GM10266 (cell line): ENCODE data around the gene GK.
"Not testable (repeated sequence)": the region's sequence is repeated elsewhere in the genome, so short reads cannot be mapped to it uniquely, and the experiment has no call there.

Source experiments
- DNase-seq: peaks from one replicate; pipeline ENCODE4 v3.0.0; 2012; ENCODE audit errors: extremely low spot score
- TF ChIP-seq, protein P1 (sequence below): IDR thresholded peaks from 2 replicates; pipeline ENCODE4 v1.5.1; 2012; ENCODE audit warnings: mild to moderate bottlenecking, low read depth; ENCODE audit not compliant: control insufficient read depth, insufficient read depth; ENCODE audit errors: missing control alignments

GK gene

DNA sequence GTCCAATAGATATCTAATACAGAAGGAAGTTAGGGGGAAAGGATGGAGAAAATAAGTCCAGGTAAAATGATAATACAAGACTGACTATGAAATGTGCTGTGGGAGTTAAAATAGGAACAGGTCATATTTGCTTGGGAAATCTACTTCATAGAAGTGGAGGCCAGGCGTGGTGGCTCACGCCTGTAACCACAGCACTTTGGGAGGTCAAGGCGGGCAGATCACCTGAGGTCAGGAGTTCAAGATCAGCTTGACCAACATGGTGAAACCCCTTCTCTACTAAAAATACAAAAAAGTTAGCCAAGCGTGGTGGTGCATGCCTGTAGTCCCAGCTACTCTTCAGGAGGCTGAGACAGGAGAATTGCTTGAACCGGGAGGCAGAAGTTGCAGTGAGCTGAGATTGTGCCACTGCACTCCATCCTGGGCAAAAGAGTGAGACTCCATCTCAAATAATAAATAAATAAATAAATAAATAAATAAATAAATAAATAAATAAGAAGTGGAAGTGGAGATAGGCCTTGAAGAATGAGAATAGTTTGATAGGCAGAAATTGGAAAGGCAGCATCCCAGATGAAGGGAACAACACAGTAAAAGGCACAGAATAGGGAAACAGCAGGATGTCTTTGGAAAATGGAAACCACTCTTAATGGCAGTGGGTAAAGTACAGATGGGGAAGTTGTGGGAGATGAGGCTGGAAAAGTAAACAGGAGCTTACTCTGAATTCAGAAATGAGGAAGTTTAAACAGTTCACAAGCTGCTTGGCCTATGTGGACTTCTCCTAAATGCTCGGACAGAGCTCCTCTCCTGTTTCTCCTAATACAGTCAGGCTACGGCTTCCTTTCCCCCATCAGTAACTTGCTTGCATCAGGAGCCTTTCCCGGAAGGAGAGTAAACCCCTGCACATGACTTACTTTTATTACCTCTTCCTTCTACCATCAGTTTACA, 15.1 kb upstream of the GK start:
- TF ChIP-seq, protein P1, sequence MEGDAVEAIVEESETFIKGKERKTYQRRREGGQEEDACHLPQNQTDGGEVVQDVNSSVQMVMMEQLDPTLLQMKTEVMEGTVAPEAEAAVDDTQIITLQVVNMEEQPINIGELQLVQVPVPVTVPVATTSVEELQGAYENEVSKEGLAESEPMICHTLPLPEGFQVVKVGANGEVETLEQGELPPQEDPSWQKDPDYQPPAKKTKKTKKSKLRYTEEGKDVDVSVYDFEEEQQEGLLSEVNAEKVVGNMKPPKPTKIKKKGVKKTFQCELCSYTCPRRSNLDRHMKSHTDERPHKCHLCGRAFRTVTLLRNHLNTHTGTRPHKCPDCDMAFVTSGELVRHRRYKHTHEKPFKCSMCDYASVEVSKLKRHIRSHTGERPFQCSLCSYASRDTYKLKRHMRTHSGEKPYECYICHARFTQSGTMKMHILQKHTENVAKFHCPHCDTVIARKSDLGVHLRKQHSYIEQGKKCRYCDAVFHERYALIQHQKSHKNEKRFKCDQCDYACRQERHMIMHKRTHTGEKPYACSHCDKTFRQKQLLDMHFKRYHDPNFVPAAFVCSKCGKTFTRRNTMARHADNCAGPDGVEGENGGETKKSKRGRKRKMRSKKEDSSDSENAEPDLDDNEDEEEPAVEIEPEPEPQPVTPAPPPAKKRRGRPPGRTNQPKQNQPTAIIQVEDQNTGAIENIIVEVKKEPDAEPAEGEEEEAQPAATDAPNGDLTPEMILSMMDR, result no peak
- no peak for DNase-seq

DNA sequence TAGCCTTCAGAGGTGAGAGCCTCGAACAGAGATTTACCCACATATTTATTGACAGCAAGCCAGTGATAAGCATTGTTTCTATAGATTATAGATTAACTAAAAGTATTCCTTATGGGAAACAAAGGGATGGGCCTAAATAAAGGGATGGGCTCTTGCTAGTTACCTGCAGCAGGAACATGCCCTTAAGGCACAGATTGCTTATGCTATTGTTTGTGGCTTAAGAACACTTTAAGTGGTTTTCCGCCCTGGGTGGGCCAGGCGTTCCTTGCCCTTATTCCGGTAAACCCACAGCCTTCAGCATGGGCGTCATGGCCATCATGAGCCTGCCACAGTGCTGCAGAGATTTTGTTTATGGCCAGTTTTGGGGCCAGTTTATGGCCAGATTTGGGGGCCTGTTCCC, 13.5 kb upstream of the GK start:
- not testable (repeated sequence) for DNase-seq

DNA sequence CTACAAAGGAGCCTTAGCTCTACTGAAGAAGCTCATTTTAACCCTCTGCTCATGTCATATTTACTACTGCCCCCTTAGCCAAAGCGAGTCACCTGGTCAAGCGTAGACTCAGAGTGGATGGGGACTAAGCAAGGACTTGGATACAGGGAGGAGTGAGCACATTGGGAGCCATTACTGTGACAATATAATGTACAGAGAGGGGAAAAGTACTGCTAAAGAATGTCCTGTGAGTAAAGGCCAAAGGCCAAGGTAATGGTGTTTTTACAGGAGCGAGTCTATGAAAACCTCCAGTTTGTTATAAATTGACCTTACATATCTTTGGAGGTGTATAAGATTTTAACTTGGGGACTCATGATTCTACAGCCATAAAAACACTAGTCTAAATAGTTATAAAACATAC, 10.6 kb upstream of the GK start:
- TF ChIP-seq, protein P1, result no peak
- DNase-seq, result no peak

DNA sequence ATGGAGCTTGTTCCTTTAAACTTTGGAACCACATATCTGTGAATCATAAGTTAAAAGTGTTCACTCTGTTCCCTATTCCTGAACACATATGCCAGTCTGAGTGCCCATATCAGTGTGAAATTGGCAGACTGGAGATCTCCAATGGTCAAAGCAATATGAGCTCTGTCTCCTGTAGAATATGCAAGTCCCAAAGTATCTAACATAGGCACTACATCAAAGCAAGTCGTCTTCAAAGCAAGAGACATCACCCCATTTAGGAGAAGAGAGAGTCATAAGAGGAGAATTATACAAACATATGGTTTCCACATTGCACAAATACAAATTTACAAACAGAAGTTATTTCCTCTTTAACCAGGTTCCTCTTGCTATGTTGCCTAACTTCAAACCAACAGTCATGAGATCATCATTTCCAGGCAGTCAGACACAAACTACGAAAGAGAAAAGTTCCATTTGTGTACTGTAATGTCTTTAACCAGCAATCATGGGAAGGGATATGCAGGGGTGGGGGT, 9.9 kb upstream of the GK start:
- no peak for DNase-seq
- TF ChIP-seq, protein P1, result no peak

DNA sequence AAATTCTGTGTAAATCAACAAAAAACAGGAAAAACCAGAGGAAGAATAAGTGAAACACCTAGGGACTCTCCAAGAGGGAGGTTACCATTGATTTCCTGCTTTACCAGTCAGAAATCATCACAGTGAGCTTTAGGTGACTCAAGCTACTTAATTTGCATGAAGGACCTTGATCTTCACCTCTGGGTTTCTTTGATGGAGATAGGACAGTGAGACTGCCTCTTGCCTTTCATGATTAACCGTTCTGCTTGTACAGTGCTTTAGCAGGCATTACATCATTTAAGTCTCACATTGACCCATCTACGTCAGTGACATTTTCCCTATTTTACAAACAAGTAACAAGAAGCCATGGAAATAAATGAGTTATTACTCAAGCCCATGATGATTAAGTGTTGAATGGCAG, 3.4 kb upstream of the GK start:
- peak; percentile 19 for DNase-seq
- TF ChIP-seq, protein P1, result no peak

DNA sequence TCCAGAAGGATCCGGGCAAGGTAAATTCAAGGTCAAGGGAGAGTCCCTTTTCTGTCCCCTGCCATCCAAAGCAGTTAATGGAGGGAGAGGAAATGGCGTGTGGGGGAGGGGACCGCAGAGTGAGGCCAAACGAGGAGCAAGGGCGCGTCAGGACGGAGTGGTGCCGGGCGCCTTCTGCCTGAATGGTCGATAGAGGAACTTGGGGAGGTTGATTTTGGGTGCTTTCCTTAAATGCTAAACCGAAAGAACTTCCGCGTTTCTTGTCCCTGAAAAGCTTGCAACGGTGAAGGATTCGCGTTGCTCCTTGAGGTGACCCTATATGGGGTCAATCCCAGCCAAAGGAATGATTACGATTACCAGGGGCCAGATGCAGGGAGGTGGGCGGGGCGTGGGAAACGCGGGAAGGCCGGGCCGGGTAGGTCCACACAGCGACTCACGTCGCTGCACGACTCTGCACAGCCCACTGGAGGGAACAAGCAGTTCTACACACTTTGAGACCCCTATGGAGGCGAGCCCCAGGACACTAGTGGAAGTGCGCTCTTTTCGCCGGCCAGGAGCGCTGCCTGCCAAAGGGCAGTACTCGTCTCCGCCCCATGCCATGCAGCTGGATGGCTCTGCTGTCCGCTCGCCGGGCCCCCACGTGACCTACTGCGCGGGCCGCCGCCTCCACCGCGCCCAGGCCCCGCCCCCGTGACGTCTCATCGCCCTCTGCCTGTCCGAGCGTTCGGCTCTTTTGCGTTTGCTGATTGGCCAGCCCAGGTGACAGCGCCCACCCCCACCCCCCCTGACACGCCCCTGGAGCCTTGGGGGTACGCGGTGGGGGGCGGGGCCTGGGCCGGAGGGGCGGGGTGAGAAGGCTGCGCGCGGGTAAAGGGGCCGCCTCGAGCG, 452 bp upstream of the GK start:
- TF ChIP-seq, protein P1, result no peak
- DNase-seq, result peak; percentile 89

DNA sequence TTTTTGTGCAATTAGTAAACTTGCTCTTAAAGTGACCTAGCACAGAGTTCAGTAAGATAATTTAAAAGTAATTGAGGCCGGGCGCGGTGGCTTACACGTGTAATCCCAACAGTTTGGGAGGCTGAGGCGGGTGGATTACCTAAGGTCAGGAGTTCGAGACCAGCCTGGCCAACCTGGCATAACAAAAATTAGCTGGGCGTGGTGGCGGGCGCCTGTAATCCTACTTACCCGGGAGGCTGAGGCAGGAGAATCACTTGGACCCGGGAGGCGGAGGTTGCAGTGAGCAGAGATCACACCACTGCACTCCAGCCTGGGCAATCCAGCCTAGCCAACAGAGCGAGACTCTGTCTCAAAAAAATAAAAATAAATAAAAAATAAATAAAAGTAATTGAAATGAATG, 1.2 kb downstream of the GK start:
- not testable (repeated sequence) for DNase-seq
